ENCODE data around the gene RABGAP1.

RABGAP1 gene

GRCh38 chr9:122944960-122945888 is 4.4 kb downstream of the RABGAP1 start:
- no peak for DNase-seq

- DNase-seq = no peak
Observed at GRCh38 chr9:122946461-122947005, 5.7 kb downstream of the RABGAP1 start.

- DNase-seq = no peak
Observed at GRCh38 chr9:122948313-122948712, 7.5 kb downstream of the RABGAP1 start.

- DNase-seq = no peak
Observed at GRCh38 chr9:122949696-122950095, 8.9 kb downstream of the RABGAP1 start.

- DNase-seq = no peak
Observed at GRCh38 chr9:122950263-122950662, 9.4 kb downstream of the RABGAP1 start.

- no peak for DNase-seq
Observed at GRCh38 chr9:122951056-122951455, 10.2 kb downstream of the RABGAP1 start.

GRCh38 chr9:122954253-122954691 is 13.5 kb downstream of the RABGAP1 start:
- no peak for DNase-seq

GRCh38 chr9:122955961-122956360 is 15.1 kb downstream of the RABGAP1 start:
- no peak for DNase-seq

GRCh38 chr9:122961139-122961538 is 20.3 kb downstream of the RABGAP1 start:
- DNase-seq = no peak

GRCh38 chr9:122975196-122975595 is 34.4 kb downstream of the RABGAP1 start:
- no peak for DNase-seq

GRCh38 chr9:122978601-122979000 is 37.8 kb downstream of the RABGAP1 start:
- DNase-seq = no peak

- no peak for DNase-seq
Observed at GRCh38 chr9:122986010-122986409, 45.2 kb downstream of the RABGAP1 start.

- DNase-seq = no peak
Observed at GRCh38 chr9:122988141-122988540, 47.3 kb downstream of the RABGAP1 start.

GRCh38 chr9:122988920-122989621 is 48.3 kb downstream of the RABGAP1 start:
- DNase-seq = no peak

- DNase-seq = no peak
Observed at GRCh38 chr9:122991370-122991830, 50.6 kb downstream of the RABGAP1 start.

GRCh38 chr9:122996586-122996985 is 55.8 kb downstream of the RABGAP1 start:
- DNase-seq = no peak

- DNase-seq = no peak
Observed at GRCh38 chr9:122998448-122998847, 57.6 kb downstream of the RABGAP1 start.

GRCh38 chr9:123000371-123001068 is 59.7 kb downstream of the RABGAP1 start:
- DNase-seq = no peak

GRCh38 chr9:123002754-123003153 is 61.9 kb downstream of the RABGAP1 start:
- no peak for DNase-seq

GRCh38 chr9:123003466-123003865 is 62.6 kb downstream of the RABGAP1 start:
- no peak for DNase-seq

- DNase-seq = no peak
Observed at GRCh38 chr9:123005964-123006363, 65.1 kb downstream of the RABGAP1 start.

GRCh38 chr9:123007269-123007668 is 66.4 kb downstream of the RABGAP1 start:
- no peak for DNase-seq

- no peak for DNase-seq
Observed at GRCh38 chr9:123008909-123009308, 68.1 kb downstream of the RABGAP1 start.
